Psoas muscle (tissue), 8 donors: ENCODE results near the gene MFAP5. TPM values are rescaled to one million over a fixed set of nuclear protein-coding genes. Genes with fewer than 3 reads are reported as not detected.

Source experiments
- ATAC-seq, 4 donors: fragments of 200-7000 bp; cut with Tn5 transposase; one replicate each; pipeline ENCODE4 v1.9.1; 2020; ENCODE audit warnings: moderate library complexity in 3 of 4, mild to moderate bottlenecking in 2 of 4
- DNase-seq, 2 donors: peaks; one replicate each; pipeline ENCODE4 v3.0.0-alpha.2; 2020
- H3K27ac ChIP-seq: fragments of 200-600 bp; one replicate; pipeline ENCODE4 v1.8.0; 2022
- H3K27me3 ChIP-seq, 3 donors: fragments of 200-600 bp in 1 of 3; one replicate each; pipeline versions ENCODE4 v1.6.1 to v1.8.0; 2013 to 2022; ENCODE audit warnings: low read length in 2 of 3, mild to moderate bottlenecking in 2 of 3, moderate library complexity in 1 of 3; ENCODE audit not compliant: insufficient read depth in 3 of 3
- H3K36me3 ChIP-seq, 2 donors: fragments of 200-600 bp in 1 of 2; one replicate each; pipeline versions ENCODE4 v1.6.1 to v1.8.0; 2013 to 2022; ENCODE audit warnings: low read depth in 1 of 2, mild to moderate bottlenecking in 1 of 2, moderate library complexity in 1 of 2; ENCODE audit not compliant: insufficient read depth in 1 of 2
- H3K4me1 ChIP-seq: fragments of 200-600 bp; one replicate; pipeline ENCODE4 v1.8.0; 2022
- H3K4me3 ChIP-seq: fragments of 200-600 bp; one replicate; pipeline ENCODE4 v1.8.0; 2022; ENCODE audit warnings: mild to moderate bottlenecking
- H3K9me3 ChIP-seq: fragments of 200-600 bp; one replicate; pipeline ENCODE4 v1.8.0; 2022
- WGBS, 3 donors: extraction: QIAGEN DNeasy Blood & Tissue Kit; methylation state at CpG; one replicate each; pipeline versions ENCODE4 v1.1.6 to v1.1.7; 2013; 5-methylcytosine and 5-hydroxymethylcytosine counted together
- intact Hi-C, 2 donors: fragments of 100-400 bp; cut with DNase I; formaldehyde crosslinking; loops; one replicate each; pipeline versions ENCODE4 v1.11.0 to v1.14.2; 2022
- polyA plus RNA-seq, 3 donors: library from polyadenylated mRNA; stranded (reverse); fragments of 200-250 nt; gene quantifications; one replicate each; pipeline ENCODE4 v1.2.3, GENCODE V29; 2013
- total RNA-seq, 4 donors: library from RNA; stranded (reverse); fragmentation: NEBNext Ultra II Directional in 2 of 4; extraction: Animal tissue kit (Norgen Biotek cat#: 25700) in 2 of 4; gene quantifications; one replicate each; pipeline versions ENCODE4 v1.2.1 to v1.2.4, GENCODE V29; 2021 to 2023
- TF ChIP-seq, protein P1 (sequence below): fragments of 200-600 bp; IDR thresholded peaks from one replicate; pipeline ENCODE4 v1.8.0; 2022; ENCODE audit warnings: antibody characterized with exemption
- donor health status: healthy with polysubstance abuse.
- donor health status: DM: no; HTN: no; CAD: no; lungs with moderate emphysema.
- donor health status: Bipolar disorder and iron deficiency.
- donor health status: healthy.
- donor health status: DM: yes; HTN: yes; CAD: no.
- donor health status: DM: no; HTN: no; CAD: no.
- donor health status: DM: no; HTN: no; CAD: no.
- donor health status: DM: yes; HTN: yes; CAD: no.

MFAP5 gene
- total and polyA plus RNA-seq, 7 donors = 3.4 to 27.9 (median 20.9) TPM

GRCh38 chr12:8603286-8603685, 59.3 kb downstream of the MFAP5 start:
- DNase-seq = no peak
- TF ChIP-seq, protein P1, sequence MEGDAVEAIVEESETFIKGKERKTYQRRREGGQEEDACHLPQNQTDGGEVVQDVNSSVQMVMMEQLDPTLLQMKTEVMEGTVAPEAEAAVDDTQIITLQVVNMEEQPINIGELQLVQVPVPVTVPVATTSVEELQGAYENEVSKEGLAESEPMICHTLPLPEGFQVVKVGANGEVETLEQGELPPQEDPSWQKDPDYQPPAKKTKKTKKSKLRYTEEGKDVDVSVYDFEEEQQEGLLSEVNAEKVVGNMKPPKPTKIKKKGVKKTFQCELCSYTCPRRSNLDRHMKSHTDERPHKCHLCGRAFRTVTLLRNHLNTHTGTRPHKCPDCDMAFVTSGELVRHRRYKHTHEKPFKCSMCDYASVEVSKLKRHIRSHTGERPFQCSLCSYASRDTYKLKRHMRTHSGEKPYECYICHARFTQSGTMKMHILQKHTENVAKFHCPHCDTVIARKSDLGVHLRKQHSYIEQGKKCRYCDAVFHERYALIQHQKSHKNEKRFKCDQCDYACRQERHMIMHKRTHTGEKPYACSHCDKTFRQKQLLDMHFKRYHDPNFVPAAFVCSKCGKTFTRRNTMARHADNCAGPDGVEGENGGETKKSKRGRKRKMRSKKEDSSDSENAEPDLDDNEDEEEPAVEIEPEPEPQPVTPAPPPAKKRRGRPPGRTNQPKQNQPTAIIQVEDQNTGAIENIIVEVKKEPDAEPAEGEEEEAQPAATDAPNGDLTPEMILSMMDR = no peak
- WGBS, 3 donors = 52 to 63% (median 54%) methylated on average over 2 of the region's 2 CpGs
- Histone ChIP-seq H3K4me3 (no peak overlapping the region), H3K9me3 (no peaks in the 10 kb centered on the region), H3K27ac (no peak overlapping the region), H3K27me3 (no peaks in the 10 kb centered on the region), H3K36me3 (no peaks in the 10 kb centered on the region), H3K4me1 (no peaks in the 10 kb centered on the region)
- ATAC-seq = no peak
- intact Hi-C loops = no loop called here

DNA sequence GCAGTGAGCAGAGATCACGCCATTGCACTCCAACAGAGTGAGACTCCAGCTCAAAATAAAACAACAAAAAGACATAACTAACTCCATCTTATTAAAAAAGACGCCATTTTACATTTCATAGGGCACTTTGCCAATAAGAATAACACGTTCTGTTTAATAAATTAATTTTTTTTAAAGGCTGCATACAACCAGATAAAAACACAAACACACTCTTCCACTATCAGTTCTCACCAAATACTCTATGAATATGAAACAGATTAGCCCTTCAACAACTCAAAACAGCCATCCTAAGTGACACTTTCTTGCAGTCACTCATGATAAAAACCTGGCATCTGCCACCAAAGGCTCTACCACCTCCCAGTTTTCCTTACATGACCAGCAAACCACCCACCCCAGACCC, 66.1 kb downstream of the MFAP5 start:
- intact Hi-C loops = no loop called here
- WGBS, 3 donors = 61 to 65% (median 65%) methylated on average over 3 of the region's 3 CpGs

More for the DNA sequence above, 66.1 kb downstream of the MFAP5 start:
- ATAC-seq = no peak
- H3K27me3 ChIP-seq = no peaks in the 10 kb centered on the region
- TF ChIP-seq, protein P1 = no peak
- no peak overlapping the region for H3K27ac ChIP-seq
- no peak overlapping the region for H3K4me3 ChIP-seq
- H3K9me3 ChIP-seq = no peaks in the 10 kb centered on the region
- DNase-seq = no peak
- no peaks in the 10 kb centered on the region for H3K4me1 ChIP-seq
- no peaks in the 10 kb centered on the region for H3K36me3 ChIP-seq

Other genes starting within 250 kb of the MFAP5 start
- not detected for gene CLEC6A, start 206.9 kb downstream of the MFAP5 start, total RNA-seq
- not detected for gene CLEC6A, start 206.9 kb downstream of the MFAP5 start, polyA plus RNA-seq
- gene CLEC4D, start 149.3 kb downstream of the MFAP5 start, total RNA-seq = under 1 TPM in 1 of 4 donors, not detected in 3; 0.34 TPM
- gene CLEC4D, start 149.3 kb downstream of the MFAP5 start, polyA plus RNA-seq = under 1 TPM in 2 of 3 donors, not detected in 1; 0.09 TPM
- gene CLEC4E, start 121.9 kb downstream of the MFAP5 start, total RNA-seq = 1 to 10 TPM in 2 of 4 donors, under 1 TPM in 2; 0.37 to 1.1 (median 0.96) TPM
- under 1 TPM; 0.19 to 0.63 (median 0.34) TPM for gene CLEC4E, start 121.9 kb downstream of the MFAP5 start, polyA plus RNA-seq
- not detected for gene AICDA, start 50.0 kb downstream of the MFAP5 start, total RNA-seq
- gene AICDA, start 50.0 kb downstream of the MFAP5 start, polyA plus RNA-seq = under 1 TPM in 1 of 3 donors, not detected in 2; 0.04 TPM
- 10 to 100 TPM in 2 of 4 donors, 1 to 10 TPM in 2; 4.6 to 19.1 (median 11.2) TPM for gene RIMKLB, start 35.2 kb upstream of the MFAP5 start, total RNA-seq
- gene RIMKLB, start 35.2 kb upstream of the MFAP5 start, polyA plus RNA-seq = 1 to 10 TPM; 4.8 to 8.1 (median 5.7) TPM
- gene A2ML1, start 159.8 kb upstream of the MFAP5 start, total RNA-seq = under 1 TPM in 1 of 4 donors, not detected in 3; 0.28 TPM
- gene A2ML1, start 159.8 kb upstream of the MFAP5 start, polyA plus RNA-seq = under 1 TPM in 2 of 3 donors, not detected in 1; 0.09 to 0.11 TPM